BLaER1 treated with 17β-estradiol and CSF1 and Interleukin-3, amounts not matched to agents 10 nM and 100 nM (cell line): ENCODE data around the gene G2E3.
A peak's percentile ranks its signal among the peaks of the same experiment; 100 is the strongest.
"Not testable (repeated sequence)": the region's sequence is repeated elsewhere in the genome, so short reads cannot be mapped to it uniquely, and the experiment has no call there.

Experiments used
- H3K27ac ChIP-seq, 11 experiments: shearing (Covaris generic); formaldehyde crosslinking; 2 replicates each; pipeline ENCODE4 v1.8.1; 2022
- H3K27me3 ChIP-seq, 11 experiments: shearing (Covaris generic); formaldehyde crosslinking; 2 replicates each; pipeline ENCODE4 v1.8.1; 2022
- H3K36me3 ChIP-seq, 11 experiments: shearing (Covaris generic); formaldehyde crosslinking; 2 replicates each; pipeline ENCODE4 v1.8.1; 2022
- H3K4me1 ChIP-seq, 10 experiments: shearing (Covaris generic); formaldehyde crosslinking; 2 replicates each; pipeline ENCODE4 v1.8.1; 2022
- H3K4me2 ChIP-seq, 11 experiments: shearing (Covaris generic); formaldehyde crosslinking; 2 replicates each; pipeline ENCODE4 v1.8.1; 2022
- H3K4me3 ChIP-seq, 10 experiments: shearing (Covaris generic); formaldehyde crosslinking; 2 replicates each; pipeline ENCODE4 v1.8.1; 2022
- H3K9ac ChIP-seq, 11 experiments: shearing (Covaris generic); formaldehyde crosslinking; 2 replicates each; pipeline ENCODE4 v1.8.1; 2022
- H3K9me3 ChIP-seq, 11 experiments: shearing (Covaris generic); formaldehyde crosslinking; replicated peaks in 1 of 11; 2 replicates each; pipeline ENCODE4 v1.8.1; 2022
- H4K20me1 ChIP-seq, 11 experiments: shearing (Covaris generic); formaldehyde crosslinking; 2 replicates each; pipeline ENCODE4 v1.8.1; 2022
- Cebpa-rat ChIP-seq, 11 experiments: shearing (Covaris generic); IDR thresholded peaks; 2 replicates each; pipeline ENCODE4 v1.8.1; 2022

G2E3 gene

DNA sequence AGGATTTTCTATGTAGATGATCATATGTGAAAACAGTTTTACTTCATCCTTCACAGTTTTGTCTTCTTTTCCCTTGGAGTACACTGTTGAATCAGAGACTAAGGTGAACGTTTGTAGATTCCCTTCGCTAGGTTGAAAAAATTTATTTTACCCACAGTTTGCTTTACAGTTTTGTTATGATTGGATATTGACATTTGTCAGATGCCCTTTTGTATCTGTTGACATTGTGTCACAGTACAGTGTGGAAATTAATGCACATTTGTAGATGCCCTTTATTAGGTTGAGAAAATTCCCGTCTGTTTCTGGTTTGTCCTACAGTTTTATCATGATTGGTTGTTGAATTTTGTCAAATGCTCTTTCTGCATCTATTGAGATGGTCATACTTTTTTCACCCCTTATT, 13.3 kb downstream of the G2E3 start:
- Histone ChIP-seq H4K20me1 (peaks cover 9 to 100% (median 66%) of the 10 kb centered on the region in 11 experiments; a peak in 18 of 22 replicates), H3K4me2 (no peak overlapping the region), H3K27ac (no peak overlapping the region), H3K27me3 (no peaks in the 10 kb centered on the region), H3K36me3 (peaks cover 4 to 76% (median 56%) of the 10 kb centered on the region in 11 experiments; a peak in 20 of 22 replicates), H3K4me1 (peaks cover 0 to 31% (median 0%) of the 10 kb centered on the region in 10 experiments; a peak in 4 of 20 replicates), H3K9me3 (peaks cover 0 to 86% (median 49%) of the 10 kb centered on the region in 11 experiments; a peak in 20 of 22 replicates), H3K4me3 (no peak overlapping the region), H3K9ac (no peak overlapping the region)
- TF ChIP-seq Cebpa-rat (IDR thresholded peaks at IDR 0.05), result no peak

DNA sequence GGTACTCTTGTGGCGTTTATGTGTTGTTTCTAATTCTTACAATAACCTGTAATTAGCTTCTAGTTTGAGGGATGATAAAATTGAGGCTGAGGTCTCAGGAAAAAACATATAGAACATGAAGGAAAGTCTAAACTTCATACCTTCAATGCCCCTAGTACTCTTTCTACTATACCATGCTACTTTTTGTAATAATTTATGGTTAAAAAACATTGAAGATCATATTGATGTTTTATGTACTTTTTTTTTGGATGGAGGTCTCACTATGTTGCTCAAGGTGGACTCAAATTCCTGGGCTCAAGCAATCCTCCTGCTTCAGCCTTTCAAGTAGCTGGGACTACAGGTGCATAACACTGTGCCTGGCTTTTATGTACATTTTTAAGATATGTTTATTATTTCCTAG, 13.8 kb downstream of the G2E3 start:
- peaks cover 4 to 76% (median 57%) of the 10 kb centered on the region in 11 experiments; a peak in 20 of 22 replicates for H3K36me3 ChIP-seq
- H3K27ac ChIP-seq, result no peak overlapping the region
- no peak for TF ChIP-seq Cebpa-rat (IDR thresholded peaks at IDR 0.05)
- no peak overlapping the region for H3K4me3 ChIP-seq
- no peaks in the 10 kb centered on the region for H3K27me3 ChIP-seq
- H3K4me1 ChIP-seq, result peaks cover 0 to 36% (median 0%) of the 10 kb centered on the region in 10 experiments; a peak in 5 of 20 replicates
- H3K4me2 ChIP-seq, result no peak overlapping the region
- H3K9ac ChIP-seq, result no peak overlapping the region
- H3K9me3 ChIP-seq, result peaks cover 0 to 87% (median 53%) of the 10 kb centered on the region in 11 experiments; a peak in 20 of 22 replicates
- peaks cover 6 to 100% (median 69%) of the 10 kb centered on the region in 11 experiments; a peak in 18 of 22 replicates for H4K20me1 ChIP-seq

GRCh38 chr14:30573226-30573814, 14.4 kb downstream of the G2E3 start:
- Histone ChIP-seq H3K9me3 (peaks cover 0 to 81% (median 53%) of the 10 kb centered on the region in 11 experiments; a peak in 20 of 22 replicates), H3K9ac (no peak overlapping the region), H4K20me1 (peaks cover 6 to 100% (median 69%) of the 10 kb centered on the region in 11 experiments; a peak in 19 of 22 replicates), H3K4me3 (no peak overlapping the region), H3K27me3 (no peaks in the 10 kb centered on the region), H3K27ac (no peak overlapping the region), H3K36me3 (peaks cover 4 to 80% (median 57%) of the 10 kb centered on the region in 11 experiments; a peak in 20 of 22 replicates), H3K4me1 (peaks cover 0 to 37% (median 0%) of the 10 kb centered on the region in 10 experiments; a peak in 5 of 20 replicates), H3K4me2 (no peak overlapping the region)
- TF ChIP-seq Cebpa-rat (IDR thresholded peaks at IDR 0.05), result no peak

GRCh38 chr14:30573966-30574365, 15.0 kb downstream of the G2E3 start:
- Histone ChIP-seq H3K4me2 (no peak overlapping the region), H3K27ac (no peak overlapping the region), H3K36me3 (peaks cover 4 to 84% (median 55%) of the 10 kb centered on the region in 11 experiments; a peak in 20 of 22 replicates), H3K27me3 (no peaks in the 10 kb centered on the region), H3K4me3 (no peak overlapping the region), H3K9me3 (peaks cover 2 to 83% (median 57%) of the 10 kb centered on the region in 11 experiments; a peak in 20 of 22 replicates), H3K4me1 (peaks cover 0 to 37% (median 0%) of the 10 kb centered on the region in 10 experiments; a peak in 5 of 20 replicates), H3K9ac (no peak overlapping the region), H4K20me1 (peaks cover 6 to 100% (median 72%) of the 10 kb centered on the region in 11 experiments; a peak in 19 of 22 replicates)
- TF ChIP-seq Cebpa-rat (IDR thresholded peaks at IDR 0.05), result no peak

GRCh38 chr14:30574777-30575176, 15.8 kb downstream of the G2E3 start:
- Histone ChIP-seq H3K4me1 (peaks cover 0 to 37% (median 0%) of the 10 kb centered on the region in 10 experiments; a peak in 5 of 20 replicates), H3K4me2 (peak overlapping the region in 1 of 11 experiments; percentile 15; a peak in 1 of 22 replicates), H3K36me3 (peaks cover 4 to 84% (median 47%) of the 10 kb centered on the region in 11 experiments; a peak in 20 of 22 replicates), H3K9me3 (peaks cover 3 to 78% (median 54%) of the 10 kb centered on the region in 11 experiments; a peak in 20 of 22 replicates), H4K20me1 (peaks cover 1 to 100% (median 70%) of the 10 kb centered on the region in 11 experiments; a peak in 19 of 22 replicates)
- not testable (repeated sequence) for H3K4me3 ChIP-seq, H3K9ac ChIP-seq, H3K27me3 ChIP-seq, H3K27ac ChIP-seq

- peaks cover 0 to 100% (median 67%) of the 10 kb centered on the region in 11 experiments; a peak in 14 of 22 replicates for H4K20me1 ChIP-seq
- H3K36me3 ChIP-seq, result peaks cover 6 to 86% (median 52%) of the 10 kb centered on the region in 11 experiments
- H3K27ac ChIP-seq, H3K4me3 ChIP-seq, H3K9ac ChIP-seq, H3K4me2 ChIP-seq, H3K27me3 ChIP-seq: not testable (repeated sequence)
- peaks cover 0 to 27% (median 0%) of the 10 kb centered on the region in 10 experiments; a peak in 5 of 20 replicates for H3K4me1 ChIP-seq
- peaks cover 5 to 86% (median 57%) of the 10 kb centered on the region in 11 experiments; a peak in 20 of 22 replicates for H3K9me3 ChIP-seq
Measured at GRCh38 chr14:30576333-30576732, 17.4 kb downstream of the G2E3 start.

DNA sequence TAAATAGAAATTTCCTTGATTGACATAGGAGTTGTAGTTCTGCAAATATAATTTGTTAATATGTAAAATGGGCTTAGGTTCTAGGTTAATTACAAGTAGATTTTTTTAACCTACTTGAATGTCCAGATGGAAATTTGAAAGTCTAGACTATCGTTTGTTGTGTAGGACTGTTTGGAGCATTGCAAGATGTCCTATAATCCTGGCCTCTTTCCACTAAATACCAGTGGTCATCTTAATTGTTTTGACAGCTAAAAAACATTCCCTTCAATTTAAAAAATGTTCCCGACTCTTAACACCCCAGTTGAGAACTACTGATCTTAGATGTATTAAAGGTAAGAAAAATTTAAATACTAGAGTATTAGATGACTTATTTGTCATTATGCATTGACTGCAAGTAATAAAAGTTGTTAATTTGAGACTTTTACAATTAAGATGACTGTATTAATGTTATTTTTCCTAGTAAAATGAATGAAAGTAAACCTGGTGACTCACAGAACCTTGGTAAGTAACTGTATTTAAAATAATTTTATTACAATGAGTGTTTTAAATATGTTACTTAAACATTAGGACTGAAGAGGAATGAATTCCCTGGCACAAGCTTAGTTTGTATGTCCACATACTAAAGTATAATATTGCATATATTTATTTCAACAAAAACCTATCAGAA, 21.8 kb downstream of the G2E3 start:
- H3K4me1 ChIP-seq, result peaks cover 0 to 11% (median 0%) of the 10 kb centered on the region in 10 experiments; a peak in 5 of 20 replicates
- no peak for TF ChIP-seq Cebpa-rat (IDR thresholded peaks at IDR 0.05)
- no peak overlapping the region for H3K27ac ChIP-seq
- H3K9me3 ChIP-seq, result peaks cover 38 to 84% (median 65%) of the 10 kb centered on the region in 11 experiments
- no peak overlapping the region for H3K9ac ChIP-seq
- H4K20me1 ChIP-seq, result peaks cover 0 to 77% (median 40%) of the 10 kb centered on the region in 11 experiments; a peak in 13 of 22 replicates
- H3K4me2 ChIP-seq, result no peak overlapping the region
- no peaks in the 10 kb centered on the region for H3K27me3 ChIP-seq
- no peak overlapping the region for H3K4me3 ChIP-seq
- H3K36me3 ChIP-seq, result peaks cover 36 to 86% (median 65%) of the 10 kb centered on the region in 11 experiments

- Histone ChIP-seq H3K27me3 (no peaks in the 10 kb centered on the region), H3K9ac (no peak overlapping the region), H3K36me3 (peaks cover 41 to 86% (median 65%) of the 10 kb centered on the region in 11 experiments), H3K4me1 (peaks cover 0 to 11% (median 0%) of the 10 kb centered on the region in 10 experiments; a peak in 5 of 20 replicates), H3K4me3 (no peak overlapping the region), H3K27ac (no peak overlapping the region), H3K4me2 (no peak overlapping the region), H3K9me3 (peaks cover 38 to 79% (median 60%) of the 10 kb centered on the region in 11 experiments), H4K20me1 (peaks cover 0 to 77% (median 45%) of the 10 kb centered on the region in 11 experiments; a peak in 13 of 22 replicates)
- TF ChIP-seq Cebpa-rat (IDR thresholded peaks at IDR 0.05), result no peak
Measured at GRCh38 chr14:30581283-30581625, 22.3 kb downstream of the G2E3 start.

GRCh38 chr14:30582376-30582775, 23.4 kb downstream of the G2E3 start:
- no peak overlapping the region for H3K4me3 ChIP-seq
- peaks cover 0 to 5% (median 0%) of the 10 kb centered on the region in 10 experiments; a peak in 5 of 20 replicates for H3K4me1 ChIP-seq
- peaks cover 46 to 92% (median 73%) of the 10 kb centered on the region in 11 experiments for H3K36me3 ChIP-seq
- H3K27ac ChIP-seq, result no peak overlapping the region
- no peaks in the 10 kb centered on the region for H3K27me3 ChIP-seq
- H3K9ac ChIP-seq, result no peak overlapping the region
- peaks cover 37 to 68% (median 53%) of the 10 kb centered on the region in 11 experiments for H3K9me3 ChIP-seq
- no peak overlapping the region for H3K4me2 ChIP-seq
- TF ChIP-seq Cebpa-rat (IDR thresholded peaks at IDR 0.05), result no peak
- H4K20me1 ChIP-seq, result peaks cover 0 to 71% (median 41%) of the 10 kb centered on the region in 11 experiments; a peak in 13 of 22 replicates
